T-cell (primary cell): ENCODE results near the gene ASPG. TPM values are rescaled to one million over a fixed set of nuclear protein-coding genes. Genes with fewer than 3 reads are reported as not detected.

ENCODE experiments used
- ATAC-seq, 4 experiments: fragments of 200-7000 bp in 3 of 4; fragments of 150-1000 bp in 1 of 4; cut with Tn5 transposase; replicated peaks in 1 of 4; 1 replicate in 3 of 4; 2 replicates in 1 of 4; pipeline ENCODE4 v1.10.0; 2021; ENCODE audit warnings: moderate library complexity in 3 of 4, mild to moderate bottlenecking in 2 of 4, moderate number of reproducible peaks in 1 of 4
- CTCF ChIA-PET, 2 donors: fragments of 300-600 bp; sonication (Branson Sonifier 250); formaldehyde crosslinking; loops; one replicate each; lab custom pipeline; 2022; ENCODE audit warnings: antibody characterized with exemption in 2 of 2; lab: Charles Lee
- POLR2A ChIA-PET, 2 donors: fragments of 300-600 bp; sonication (Branson Sonifier 250); formaldehyde crosslinking; loops; one replicate each; lab custom pipeline; 2022; ENCODE audit warnings: antibody characterized with exemption in 2 of 2; lab: Charles Lee
- DNase-seq, 35 experiments: peaks; one replicate each; pipeline versions ENCODE4 v3.0.0 to v3.0.0-alpha.2; 2013 to 2023
- H3K27ac ChIP-seq: one replicate; pipeline ENCODE4 v1.5.1; 2013; ENCODE audit warnings: low read length
- H3K27me3 ChIP-seq, 2 experiments: replicated peaks in 1 of 2; 1 replicate in 1 of 2; 2 replicates in 1 of 2; pipeline versions ENCODE4 v1.6.1 to v1.7.0; 2013; ENCODE audit warnings: low read length in 1 of 2, mixed read lengths in 1 of 2; ENCODE audit not compliant: control insufficient read depth in 2 of 2, insufficient read depth in 2 of 2; ENCODE audit errors: extremely low read depth in 1 of 2
- H3K36me3 ChIP-seq, 2 donors: 1 replicate in 1 of 2; 2 replicates in 1 of 2; pipeline versions ENCODE4 v1.6.1 to v1.7.0; 2013; ENCODE audit warnings: low read length in 1 of 2; ENCODE audit not compliant: control insufficient read depth in 2 of 2, insufficient read depth in 1 of 2; ENCODE audit errors: extremely low read depth in 1 of 2
- H3K4me1 ChIP-seq, 2 experiments: 1 replicate in 1 of 2; 2 replicates in 1 of 2; pipeline versions ENCODE4 v1.6.1 to v1.7.0; 2013; ENCODE audit warnings: low read length in 2 of 2, mixed read lengths in 1 of 2; ENCODE audit not compliant: insufficient read depth in 2 of 2, control insufficient read depth in 1 of 2; ENCODE audit errors: extremely low read depth in 1 of 2
- H3K4me3 ChIP-seq, 2 donors: 1 replicate in 1 of 2; 2 replicates in 1 of 2; pipeline versions ENCODE4 v1.5.1 to v1.7.0; 2013; ENCODE audit warnings: mild to moderate bottlenecking in 2 of 2, low read length in 1 of 2, moderate library complexity in 1 of 2; ENCODE audit not compliant: control insufficient read depth in 1 of 2; ENCODE audit errors: extremely low read depth in 1 of 2
- H3K9me3 ChIP-seq: 2 replicates; pipeline ENCODE4 v1.7.0; 2013
- H3K27ac Mint-ChIP-seq, 2 donors: one replicate each; pipeline ENCODE4 v1.8.0; 2020 to 2021; ENCODE audit warnings: mild to moderate bottlenecking in 2 of 2, mixed read lengths in 2 of 2
- H3K27me3 Mint-ChIP-seq, 2 donors: one replicate each; pipeline ENCODE4 v1.8.0; 2021 to 2022; ENCODE audit warnings: mixed read lengths in 2 of 2
- H3K36me3 Mint-ChIP-seq: one replicate; pipeline ENCODE4 v1.8.0; 2021; ENCODE audit warnings: mixed read lengths
- H3K4me1 Mint-ChIP-seq, 3 donors: one replicate each; pipeline ENCODE4 v1.8.0; 2020 to 2022; ENCODE audit warnings: mixed read lengths in 3 of 3, mild to moderate bottlenecking in 1 of 3
- H3K4me3 Mint-ChIP-seq, 3 donors: one replicate each; pipeline ENCODE4 v1.8.0; 2020 to 2022; ENCODE audit warnings: mild to moderate bottlenecking in 3 of 3, mixed read lengths in 3 of 3, moderate library complexity in 3 of 3
- H3K9me3 Mint-ChIP-seq, 3 donors: one replicate each; pipeline ENCODE4 v1.8.0; 2020 to 2022; ENCODE audit warnings: mixed read lengths in 3 of 3
- WGBS: methylation state at CpG from one replicate; pipeline ENCODE4 v1.1.5; 2013; ENCODE audit warnings: missing lambda C conversion rate; ENCODE audit not compliant: insufficient coverage; 5-methylcytosine and 5-hydroxymethylcytosine counted together
- total RNA-seq, 35 experiments: library from RNA in 6 of 35; stranded (reverse) in 6 of 35; fragments of 120-200 nt in 1 of 35; gene quantifications; one replicate each; pipeline versions ENCODE4 v1.2.1 to v1.2.4 and lab custom pipeline; 2013 to 2026

The ASPG gene
- total RNA-seq, 5 donors from 2014 or later (not counting 1 experiment from before 2014, with no cell fraction given): 0.26 to 0.57 (median 0.38) TPM; not detected in 2

DNA sequence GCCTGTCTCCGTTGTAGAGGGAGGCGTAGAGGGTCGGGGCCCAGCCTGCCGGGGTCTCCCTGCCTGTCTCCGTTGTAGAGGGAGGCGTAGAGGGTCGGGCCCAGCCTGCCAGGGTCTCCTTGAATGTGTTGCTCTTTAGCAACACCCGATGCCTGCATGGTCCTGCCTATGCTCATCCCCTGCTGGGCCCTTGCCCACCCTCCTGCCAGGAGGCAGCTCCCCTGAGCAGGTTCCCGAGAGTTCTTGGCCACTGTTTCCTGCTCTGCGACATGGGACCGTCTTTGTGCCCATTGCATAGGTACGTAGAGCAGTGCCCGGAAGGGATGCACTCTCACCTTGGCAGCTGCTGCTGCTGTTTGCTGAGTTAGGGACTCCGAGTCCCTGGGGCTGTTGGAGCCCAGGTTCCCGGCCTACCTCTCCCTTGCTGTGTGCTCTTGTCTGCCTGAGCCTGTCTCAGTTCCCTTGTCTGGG lies 56.2 kb downstream of the ASPG start:
- peaks cover 4 to 7% (median 5%) of the 10 kb centered on the region in 3 donors for H3K4me1 Mint-ChIP-seq
- no peaks in the 10 kb centered on the region for H3K9me3 ChIP-seq
- H3K27ac ChIP-seq: no peak overlapping the region
- WGBS: 87% methylated on average over 9 of the region's 15 CpGs
- ATAC-seq (no peak), DNase-seq (no peak)
- H3K27ac Mint-ChIP-seq: no peak overlapping the region
- no peaks in the 10 kb centered on the region for H3K36me3 ChIP-seq
- peaks cover 11 to 23% of the 10 kb centered on the region in 2 donors for H3K27me3 Mint-ChIP-seq
- H3K4me3 Mint-ChIP-seq: no peak overlapping the region
- peaks cover 0 to 52% of the 10 kb centered on the region in 2 experiments for H3K27me3 ChIP-seq
- H3K4me3 ChIP-seq: no peak overlapping the region
- CTCF ChIA-PET: no interaction called here
- no peaks in the 10 kb centered on the region for H3K9me3 Mint-ChIP-seq
- H3K4me1 ChIP-seq: peaks cover 0 to 21% of the 10 kb centered on the region in 2 experiments
- H3K36me3 Mint-ChIP-seq: no peaks in the 10 kb centered on the region
- POLR2A ChIA-PET: no interaction called here

DNA sequence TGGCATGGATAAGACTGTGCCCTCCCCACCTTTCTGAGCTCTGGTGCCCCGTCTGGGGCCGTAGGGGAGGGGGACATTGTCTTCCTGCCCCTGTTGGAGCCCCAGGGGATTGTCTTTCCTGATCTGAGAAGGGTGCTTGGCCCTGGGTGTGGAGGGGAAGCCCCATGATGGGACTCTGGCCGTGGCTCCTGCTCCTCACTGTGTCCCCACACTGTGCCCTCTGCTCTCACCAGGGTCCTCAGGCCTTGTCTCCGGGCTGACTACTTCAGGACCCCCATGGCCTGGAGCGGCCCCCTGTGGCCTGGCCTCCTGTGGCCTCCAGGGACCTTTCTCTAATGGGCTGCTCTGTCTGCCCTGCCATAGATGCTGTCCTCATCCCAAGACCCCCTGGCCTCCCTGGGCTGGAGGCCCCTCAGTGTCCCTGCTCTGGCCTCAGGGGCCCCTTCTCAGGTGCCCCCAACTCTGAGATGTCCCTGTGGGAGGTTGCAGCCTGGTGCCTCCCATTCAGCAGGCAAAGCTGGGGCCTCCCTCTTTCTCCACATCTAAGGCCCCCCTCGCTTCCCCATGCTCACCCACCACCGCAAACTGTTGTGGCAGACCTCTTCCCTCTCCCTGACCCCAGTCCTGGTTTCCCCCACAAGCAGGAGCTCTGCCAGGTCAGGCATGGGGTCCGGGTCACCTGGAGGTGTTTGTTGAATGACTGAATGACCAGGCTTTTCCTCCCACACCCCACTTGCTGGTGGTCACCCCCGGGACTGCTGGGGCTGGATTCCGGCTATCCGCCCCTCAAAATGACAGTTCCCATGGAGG lies 56.8 kb downstream of the ASPG start:
- Histone ChIP-seq H3K36me3 (no peaks in the 10 kb centered on the region), H3K9me3 (no peaks in the 10 kb centered on the region), H3K4me1 (peaks cover 0 to 14% of the 10 kb centered on the region in 2 experiments), H3K27me3 (peaks cover 0 to 50% of the 10 kb centered on the region in 2 experiments), H3K27ac (no peak overlapping the region), H3K4me3 (no peak overlapping the region)
- H3K4me1 Mint-ChIP-seq: peaks cover 0 to under 1% (median 0%) of the 10 kb centered on the region in 3 donors
- no peaks in the 10 kb centered on the region for H3K36me3 Mint-ChIP-seq
- no peaks in the 10 kb centered on the region for H3K9me3 Mint-ChIP-seq
- no peak overlapping the region for H3K4me3 Mint-ChIP-seq
- CTCF ChIA-PET: no interaction called here
- H3K27me3 Mint-ChIP-seq: peaks cover 8 to 16% of the 10 kb centered on the region in 2 donors
- 87% methylated on average over 5 of the region's 11 CpGs for WGBS
- no peak overlapping the region for H3K27ac Mint-ChIP-seq
- POLR2A ChIA-PET: no interaction called here
- ATAC-seq (no peak), DNase-seq (no peak)

GRCh38 chr14:104142946-104143470 lies 57.5 kb downstream of the ASPG start:
- 82% methylated on average over 15 of the region's 16 CpGs for WGBS
- ATAC-seq (no peak), DNase-seq (no peak)
- Mint-ChIP-seq H3K4me3 (no peak overlapping the region), H3K9me3 (no peaks in the 10 kb centered on the region), H3K27me3 (peaks cover 8 to 16% of the 10 kb centered on the region in 2 donors), H3K27ac (no peak overlapping the region), H3K36me3 (no peaks in the 10 kb centered on the region), H3K4me1 (no peaks in the 10 kb centered on the region)
- peaks cover 0 to 49% of the 10 kb centered on the region in 2 experiments for H3K27me3 ChIP-seq
- H3K4me1 ChIP-seq: peaks cover 0 to 9% of the 10 kb centered on the region in 2 experiments
- H3K9me3 ChIP-seq: no peaks in the 10 kb centered on the region
- H3K4me3 ChIP-seq: no peak overlapping the region
- POLR2A ChIA-PET: no interaction called here
- H3K36me3 ChIP-seq: no peaks in the 10 kb centered on the region
- CTCF ChIA-PET: no interaction called here
- H3K27ac ChIP-seq: no peak overlapping the region

DNA sequence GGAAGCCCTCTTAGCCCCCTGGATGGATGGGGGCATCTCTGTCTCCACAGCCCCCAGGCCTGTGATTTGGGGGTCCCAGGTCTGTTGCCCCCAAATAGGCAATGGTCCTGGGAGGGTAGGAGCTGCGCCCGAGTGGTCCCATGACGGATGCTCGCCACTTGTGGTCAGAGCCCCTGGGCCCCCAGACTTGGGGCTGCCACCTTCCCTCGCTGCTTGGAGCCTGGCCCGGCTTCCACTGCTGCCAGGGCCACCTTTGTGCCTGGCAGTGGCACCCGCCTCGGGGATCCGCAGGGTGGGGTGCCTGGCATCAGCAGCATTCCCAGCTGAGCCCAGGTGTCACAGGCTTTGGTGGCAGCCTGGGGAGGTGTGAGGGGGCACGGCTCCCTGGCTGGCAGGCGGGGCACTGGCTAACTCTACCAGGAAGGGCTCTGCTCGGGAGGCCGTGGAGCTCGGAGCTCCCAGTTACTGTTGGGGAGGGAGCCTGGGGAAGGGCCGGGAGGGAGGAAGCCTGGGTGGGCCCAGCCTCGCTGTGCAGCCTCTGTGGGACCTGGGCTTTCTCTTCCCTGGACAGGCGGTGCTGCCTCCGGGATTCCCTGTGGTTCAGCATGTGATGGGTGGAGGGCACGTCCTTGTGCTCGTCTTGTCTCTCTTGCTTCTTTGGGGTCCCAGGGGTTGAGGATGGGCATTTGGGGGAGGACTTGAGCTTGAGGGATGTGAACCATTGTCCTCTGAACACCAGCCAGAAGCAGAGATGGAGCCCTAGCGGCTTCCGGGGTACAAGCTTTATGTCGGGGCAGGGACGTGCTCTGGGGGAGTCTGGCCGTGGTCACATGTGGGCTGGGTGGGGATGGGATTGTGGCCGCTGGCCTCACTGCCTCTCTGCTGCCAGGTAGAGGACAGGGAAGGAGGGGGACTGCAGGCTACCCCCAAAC lies 58.3 kb downstream of the ASPG start:
- peaks cover 10 to 16% of the 10 kb centered on the region in 2 donors for H3K27me3 Mint-ChIP-seq
- no peak overlapping the region for H3K27ac Mint-ChIP-seq
- 72% methylated on average over 22 of the region's 26 CpGs for WGBS
- POLR2A ChIA-PET: no interaction called here
- CTCF ChIA-PET: interaction anchor here in 1 of 2 donors (0.6 kb wide), 1 partner anchor 50 kb away, joined by 4 read pairs; no protein-coding TSS in a partner anchor
- Histone ChIP-seq H3K4me1 (peaks cover 0 to 4% of the 10 kb centered on the region in 2 experiments), H3K27ac (no peak overlapping the region), H3K27me3 (peaks cover 0 to 47% of the 10 kb centered on the region in 2 experiments), H3K4me3 (no peak overlapping the region), H3K36me3 (no peaks in the 10 kb centered on the region), H3K9me3 (no peaks in the 10 kb centered on the region)
- no peak overlapping the region for H3K4me3 Mint-ChIP-seq
- ATAC-seq (no peak), DNase-seq (no peak)
- no peaks in the 10 kb centered on the region for H3K4me1 Mint-ChIP-seq
- H3K36me3 Mint-ChIP-seq: no peaks in the 10 kb centered on the region
- no peaks in the 10 kb centered on the region for H3K9me3 Mint-ChIP-seq

GRCh38 chr14:104144453-104144790 lies 58.9 kb downstream of the ASPG start:
- no peak overlapping the region for H3K27ac ChIP-seq
- H3K27me3 ChIP-seq: peaks cover 0 to 47% of the 10 kb centered on the region in 2 experiments
- CTCF ChIA-PET: interaction anchor here in 1 of 2 donors (0.6 kb wide), 1 partner anchor 1375 kb away, joined by 4 read pairs; no protein-coding TSS in a partner anchor
- ATAC-seq (no peak), DNase-seq (no peak)
- no peaks in the 10 kb centered on the region for H3K36me3 Mint-ChIP-seq
- no peak overlapping the region for H3K4me3 ChIP-seq
- H3K9me3 Mint-ChIP-seq: no peaks in the 10 kb centered on the region
- peaks cover 0 to under 1% of the 10 kb centered on the region in 2 experiments for H3K4me1 ChIP-seq
- H3K9me3 ChIP-seq: no peaks in the 10 kb centered on the region
- no peaks in the 10 kb centered on the region for H3K4me1 Mint-ChIP-seq
- no peak overlapping the region for H3K4me3 Mint-ChIP-seq
- POLR2A ChIA-PET: no interaction called here
- no peaks in the 10 kb centered on the region for H3K36me3 ChIP-seq
- peaks cover 8 to 12% of the 10 kb centered on the region in 2 donors for H3K27me3 Mint-ChIP-seq
- 60% methylated on average over 3 of the region's 4 CpGs for WGBS
- no peak overlapping the region for H3K27ac Mint-ChIP-seq
